HG03342 (cell line): ENCODE data around the gene CNTN5.

Source experiments
- ATAC-seq: cut with Tn5 transposase; IDR thresholded peaks from one replicate; pipeline ENCODE4 v1.9.1; 2021; ENCODE audit warnings: mild to moderate bottlenecking, moderate library complexity; ENCODE audit not compliant: unreplicated experiment

Gene CNTN5

DNA sequence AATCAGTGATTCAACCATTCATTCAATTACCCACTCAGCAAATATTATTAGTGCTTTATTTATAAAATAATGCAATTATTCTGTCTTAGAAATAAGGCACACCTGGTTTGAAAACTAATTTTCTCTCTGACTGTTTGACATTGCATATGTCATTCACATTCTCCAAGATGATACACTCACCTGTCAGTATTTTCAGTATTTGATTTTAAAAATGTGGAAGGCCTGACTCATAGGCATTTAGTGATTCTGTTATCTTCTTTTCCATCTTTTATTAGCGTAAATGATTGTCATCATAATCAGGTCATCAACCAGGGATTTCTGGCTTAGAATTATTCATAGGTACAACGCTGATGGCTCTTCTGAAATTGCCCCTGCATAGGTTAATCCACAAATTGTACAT, 480.9 kb downstream of the CNTN5 start:
- no peak for ATAC-seq

- no peak for ATAC-seq
Observed at GRCh38 chr11:99505316-99505715, 484.6 kb downstream of the CNTN5 start.

GRCh38 chr11:99505831-99506230, 485.1 kb downstream of the CNTN5 start:
- ATAC-seq, result no peak

DNA sequence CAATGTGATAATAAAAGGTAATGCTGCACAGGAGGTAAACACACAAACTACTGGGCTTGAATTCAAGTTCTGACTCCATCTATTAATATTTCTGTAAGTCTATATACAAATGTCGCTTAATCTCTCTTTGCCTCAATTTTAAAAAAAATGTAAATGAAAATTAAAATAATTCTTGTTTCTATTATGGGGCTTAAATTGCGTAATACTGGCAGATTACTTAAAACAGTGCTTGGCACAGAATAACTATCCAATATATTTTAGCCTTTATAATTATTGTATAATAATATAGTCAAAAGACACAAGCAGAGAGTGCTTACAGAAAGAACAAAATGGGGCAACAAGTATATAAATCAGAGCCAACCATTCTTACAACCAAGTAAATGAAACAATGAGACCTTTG, 489.1 kb downstream of the CNTN5 start:
- no peak for ATAC-seq

GRCh38 chr11:99513368-99513767, 492.6 kb downstream of the CNTN5 start:
- ATAC-seq, result no peak

- no peak for ATAC-seq
Observed at GRCh38 chr11:99519095-99519494, 498.3 kb downstream of the CNTN5 start.

- ATAC-seq, result no peak
Observed at GRCh38 chr11:99522467-99523173, 501.9 kb downstream of the CNTN5 start.

- no peak for ATAC-seq
Observed at GRCh38 chr11:99531468-99531867, 510.7 kb downstream of the CNTN5 start.

DNA sequence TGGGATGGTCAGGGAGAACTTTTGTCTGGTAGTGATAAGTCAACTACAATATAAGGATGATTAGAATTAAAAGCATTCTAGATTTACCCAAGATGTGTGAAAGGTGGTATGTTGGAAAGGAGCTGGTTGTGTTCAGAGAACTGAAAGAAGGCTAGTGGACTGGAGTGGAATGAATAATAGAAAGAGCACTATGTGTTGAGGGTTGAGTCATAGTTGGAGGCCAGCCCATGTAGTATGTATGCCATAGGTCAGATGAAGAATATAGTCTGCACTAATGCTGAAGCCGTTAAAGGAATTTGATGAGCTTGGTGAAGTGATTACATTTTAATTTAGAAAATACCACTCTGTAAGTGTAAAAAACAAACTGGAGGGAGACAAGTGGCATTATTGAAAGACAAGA, 514.1 kb downstream of the CNTN5 start:
- ATAC-seq, result peak; percentile 58

DNA sequence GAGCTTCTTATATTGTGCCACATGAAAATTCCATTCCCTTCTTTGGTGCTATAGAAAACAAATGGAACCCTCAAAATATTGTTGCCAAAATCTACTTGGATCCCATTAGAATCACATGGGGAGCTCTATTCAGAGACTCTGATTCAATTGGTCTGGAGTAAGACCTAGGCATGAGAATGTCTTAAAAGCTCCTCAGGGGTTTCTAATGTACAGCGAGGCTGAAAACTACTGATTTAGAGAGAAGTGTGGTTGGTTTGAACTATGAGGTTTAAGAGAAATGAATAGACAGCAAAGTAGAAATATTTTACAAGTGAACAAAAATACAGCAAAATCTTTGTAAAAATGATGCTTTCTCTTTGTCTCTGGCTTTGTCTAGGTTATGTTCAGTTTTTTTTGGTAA, 514.7 kb downstream of the CNTN5 start:
- peak; percentile 54 for ATAC-seq

GRCh38 chr11:99535819-99536218, 515.1 kb downstream of the CNTN5 start:
- peak; percentile 53 for ATAC-seq

- no peak for ATAC-seq
Observed at GRCh38 chr11:99537681-99538080, 516.9 kb downstream of the CNTN5 start.

- ATAC-seq, result no peak
Observed at GRCh38 chr11:99545616-99546015, 524.9 kb downstream of the CNTN5 start.

DNA sequence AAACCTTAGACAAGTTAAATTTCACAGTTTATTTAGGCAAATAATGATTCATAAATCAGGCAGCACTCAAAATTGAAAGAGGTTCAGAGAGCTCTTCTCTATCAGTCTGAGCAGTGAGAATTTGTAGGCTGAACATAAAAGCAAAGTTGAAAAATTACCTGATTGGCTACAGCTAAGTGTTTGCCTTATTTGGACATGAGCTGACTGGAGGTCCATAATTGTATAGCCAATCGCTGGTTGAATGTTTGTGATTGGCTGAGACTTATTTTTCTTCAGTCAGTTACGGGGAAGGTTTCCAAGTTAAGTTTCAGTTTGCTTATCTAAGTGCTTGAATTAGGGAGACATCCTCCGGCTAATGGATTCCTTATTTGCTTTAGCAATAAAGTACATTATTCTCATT, 527.5 kb downstream of the CNTN5 start:
- ATAC-seq, result no peak

DNA sequence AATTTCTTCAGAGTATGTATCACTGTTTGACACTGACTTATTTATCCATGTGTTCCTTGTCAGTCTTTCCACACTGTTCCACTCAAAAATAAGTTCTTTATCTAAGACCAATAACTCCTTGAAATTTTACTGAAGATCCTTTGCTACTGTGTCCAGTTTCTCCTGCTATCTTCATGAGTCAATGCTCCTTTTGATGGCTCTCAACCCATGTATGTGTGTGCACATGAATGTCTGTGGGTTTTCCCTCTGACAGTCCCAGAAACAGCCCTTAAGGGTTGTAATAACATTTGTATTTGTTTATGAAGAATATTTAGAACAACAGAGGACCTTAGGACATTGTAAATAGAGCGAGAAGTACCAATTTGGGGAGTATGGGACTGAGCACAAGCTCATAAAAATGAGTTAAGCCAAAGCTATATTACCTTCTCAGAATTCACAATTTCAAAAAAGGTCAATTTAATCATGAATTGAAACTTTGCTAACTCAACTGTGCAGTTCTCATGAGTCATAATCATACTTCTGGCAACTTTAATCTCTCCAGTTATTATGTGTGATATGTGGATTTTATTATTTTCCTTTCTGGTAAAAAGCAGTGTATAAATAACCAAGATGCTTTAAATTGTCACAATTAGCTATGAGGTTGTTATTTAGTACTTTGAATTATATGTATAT, 533.6 kb downstream of the CNTN5 start:
- no peak for ATAC-seq

DNA sequence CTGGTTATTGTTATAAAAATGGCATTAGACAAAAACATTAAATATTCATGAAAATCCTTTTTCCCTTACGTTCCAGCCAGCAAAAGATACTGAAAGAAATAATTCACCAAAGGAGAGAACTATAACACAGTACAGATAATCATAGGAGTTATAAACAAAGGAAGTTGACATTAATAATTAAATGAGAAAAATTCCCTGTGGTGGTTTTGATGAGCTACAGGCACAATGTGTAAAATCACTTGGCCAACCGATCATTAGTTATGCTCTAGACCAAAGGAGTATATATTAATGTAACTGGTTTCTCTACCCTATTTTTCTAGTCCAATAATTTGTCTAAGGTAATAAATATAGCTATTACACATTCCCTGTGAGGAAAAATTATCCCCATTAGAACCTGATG, 534.7 kb downstream of the CNTN5 start:
- ATAC-seq, result no peak

- no peak for ATAC-seq
Observed at GRCh38 chr11:99565333-99565732, 544.6 kb downstream of the CNTN5 start.

DNA sequence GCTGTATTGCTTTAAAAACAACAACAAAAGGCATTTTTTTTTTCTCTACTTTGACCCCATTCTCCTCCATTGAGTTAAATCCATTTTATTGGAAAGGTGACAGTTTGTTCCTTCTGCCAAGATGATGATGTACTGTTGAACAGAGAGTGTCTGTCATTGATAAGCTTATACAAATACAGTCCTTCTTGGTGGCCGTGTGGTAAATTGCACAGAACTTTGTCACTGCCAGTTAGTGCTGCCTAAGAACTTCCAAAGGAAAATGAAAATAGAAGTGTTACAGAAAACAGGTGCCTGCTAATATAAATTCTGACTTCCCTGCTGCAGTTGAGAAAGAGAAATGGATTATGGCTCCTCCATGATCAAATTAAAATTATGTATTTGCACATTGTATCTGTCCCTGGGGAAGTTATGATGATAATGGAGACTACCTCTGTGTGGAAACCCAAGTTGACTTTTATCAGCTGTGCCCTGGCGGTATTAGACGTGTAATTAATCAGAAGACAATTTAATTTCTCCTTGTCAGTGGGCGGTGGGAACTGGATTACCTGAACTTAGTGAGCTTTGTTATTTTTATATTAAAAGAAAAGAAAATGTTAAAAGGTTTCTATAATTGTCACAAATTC, 546.7 kb downstream of the CNTN5 start:
- ATAC-seq, result no peak

DNA sequence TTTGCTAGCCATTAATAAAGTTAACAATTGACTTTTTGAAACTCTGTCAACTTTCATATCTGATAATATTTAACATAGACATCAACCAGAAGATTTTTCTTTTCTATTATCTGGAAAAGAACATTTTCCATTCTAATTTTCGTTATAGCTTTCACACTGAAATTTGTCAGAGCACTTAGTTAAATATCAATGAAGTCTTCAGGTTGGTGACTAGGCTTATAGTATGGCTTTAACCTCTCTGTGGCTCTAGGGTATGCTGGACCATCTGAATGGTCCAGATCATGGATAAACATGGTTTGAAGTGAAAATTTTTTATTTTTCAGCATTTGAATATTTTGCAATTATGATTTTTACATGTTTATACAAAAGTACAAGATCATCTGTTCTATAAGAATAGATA, 548.1 kb downstream of the CNTN5 start:
- no peak for ATAC-seq

- ATAC-seq, result peak; percentile 66
Observed at GRCh38 chr11:99571094-99571493, 550.3 kb downstream of the CNTN5 start.

GRCh38 chr11:99584830-99585229, 564.1 kb downstream of the CNTN5 start:
- no peak for ATAC-seq

DNA sequence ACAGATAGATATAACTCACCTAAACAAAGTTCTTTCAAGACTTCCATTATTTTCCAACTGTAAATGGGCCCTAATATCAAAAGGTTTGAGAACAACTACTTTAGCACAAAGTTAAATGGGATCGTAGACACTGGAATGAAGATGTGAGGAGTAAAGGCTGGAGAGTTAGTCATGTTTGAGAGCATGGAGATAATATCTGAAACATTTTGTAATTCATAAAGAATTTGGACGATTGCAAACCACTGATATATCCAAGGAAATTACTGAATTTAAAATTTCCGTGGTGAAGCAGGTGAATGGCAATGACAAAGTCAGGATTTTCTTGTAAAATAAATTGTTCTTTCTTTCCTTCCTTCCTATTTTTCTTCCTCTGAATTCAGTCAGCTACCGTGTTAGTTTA, 564.9 kb downstream of the CNTN5 start:
- no peak for ATAC-seq
